HL-60 (cell line): ENCODE data around the gene OSBPL5.

Experiments
- DNase-seq, 2 experiments: peaks; one replicate each; pipeline ENCODE4 v3.0.0-alpha.2; 2010 to 2020; ENCODE audit warnings: low read depth in 1 of 2, low spot score in 1 of 2
- H3K27ac ChIP-seq: fragments of 250-450 bp; sonication (Bioruptor Pico); replicated peaks from 2 replicates; pipeline ENCODE4 v1.5.1; 2020; ENCODE audit warnings: mild to moderate bottlenecking, moderate library complexity
- H3K27me3 ChIP-seq: fragments of 250-450 bp; sonication (Bioruptor Pico); 2 replicates; pipeline ENCODE4 v1.5.1; 2021; ENCODE audit warnings: mild to moderate bottlenecking, moderate library complexity; ENCODE audit not compliant: insufficient read depth, poor library complexity, severe bottlenecking
- H3K4me3 ChIP-seq: replicated peaks from 2 replicates; pipeline ENCODE4 v1.5.1; 2011; ENCODE audit warnings: mild to moderate bottlenecking, control low read depth, low read length; ENCODE audit not compliant: insufficient read depth
- GABPA ChIP-seq: IDR thresholded peaks from 2 replicates; pipeline ENCODE4 v1.6.1; 2012; ENCODE audit warnings: low read depth
- POLR2AphosphoS5 ChIP-seq: IDR thresholded peaks from 2 replicates; pipeline ENCODE4 v1.6.1; 2012; ENCODE audit warnings: low read depth
- SPI1 ChIP-seq: IDR thresholded peaks from 2 replicates; pipeline ENCODE4 v1.6.1; 2012; ENCODE audit warnings: low read depth, mild to moderate bottlenecking, borderline replicate concordance
- TF ChIP-seq, protein P1 (sequence below): IDR thresholded peaks from one replicate; pipeline ENCODE4 v1.5.1; 2011; ENCODE audit warnings: low read length, control low read depth, inconsistent platforms; ENCODE audit not compliant: insufficient read depth
- TF ChIP-seq, protein P2 (sequence below): IDR thresholded peaks from 2 replicates; pipeline ENCODE4 v1.6.1; 2012; ENCODE audit warnings: low read depth; ENCODE audit not compliant: insufficient replicate concordance

OSBPL5 gene

DNA sequence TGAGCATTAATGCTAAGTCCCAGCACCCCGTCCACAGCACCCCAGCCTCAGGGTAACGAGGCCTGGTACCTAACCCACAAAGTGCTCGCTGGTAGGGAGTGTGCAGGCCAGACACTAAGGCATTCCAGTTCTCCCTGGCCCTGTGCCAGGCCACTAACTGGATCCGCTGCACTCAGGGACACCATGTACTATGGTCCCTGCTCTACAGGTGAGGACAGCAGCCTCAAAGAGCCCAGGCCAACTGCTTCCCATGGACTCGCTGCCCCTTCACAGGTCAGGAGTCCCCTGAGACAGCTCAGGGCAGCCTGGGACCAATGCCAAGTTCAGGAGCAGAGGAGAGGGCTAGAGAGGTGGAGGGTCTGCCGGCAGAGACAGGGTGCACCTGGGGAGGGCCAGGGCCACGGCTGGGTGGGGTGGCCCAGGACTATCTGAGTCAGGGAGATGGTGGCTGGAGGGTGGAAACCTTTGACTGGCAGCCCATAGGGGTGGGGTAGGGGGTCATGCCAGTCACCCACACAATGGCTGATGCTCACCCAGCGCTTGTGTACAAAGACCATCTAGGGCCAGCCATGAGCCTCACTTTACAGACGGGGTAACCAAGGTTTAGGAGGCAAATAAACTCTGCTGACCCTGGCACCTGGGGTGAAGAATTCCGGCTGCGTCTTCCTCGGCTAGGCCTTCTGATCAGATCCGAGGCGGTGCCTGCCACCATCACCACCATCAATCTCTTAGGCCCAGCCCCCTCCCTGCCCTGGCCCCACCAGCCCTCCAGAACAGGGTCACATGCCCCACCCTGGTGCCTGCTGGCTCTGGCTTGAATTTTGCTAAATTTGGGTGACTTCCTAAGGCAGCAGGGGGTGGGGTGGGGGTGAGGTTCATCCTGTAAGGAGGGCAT lies 5.6 kb downstream of the OSBPL5 start:
- H3K27me3 ChIP-seq = no peaks in the 10 kb centered on the region
- H3K4me3 ChIP-seq = peak overlapping the region; percentile 38
- no peak for TF ChIP-seq POLR2AphosphoS5
- no peak for TF ChIP-seq SPI1
- TF ChIP-seq, protein P1, sequence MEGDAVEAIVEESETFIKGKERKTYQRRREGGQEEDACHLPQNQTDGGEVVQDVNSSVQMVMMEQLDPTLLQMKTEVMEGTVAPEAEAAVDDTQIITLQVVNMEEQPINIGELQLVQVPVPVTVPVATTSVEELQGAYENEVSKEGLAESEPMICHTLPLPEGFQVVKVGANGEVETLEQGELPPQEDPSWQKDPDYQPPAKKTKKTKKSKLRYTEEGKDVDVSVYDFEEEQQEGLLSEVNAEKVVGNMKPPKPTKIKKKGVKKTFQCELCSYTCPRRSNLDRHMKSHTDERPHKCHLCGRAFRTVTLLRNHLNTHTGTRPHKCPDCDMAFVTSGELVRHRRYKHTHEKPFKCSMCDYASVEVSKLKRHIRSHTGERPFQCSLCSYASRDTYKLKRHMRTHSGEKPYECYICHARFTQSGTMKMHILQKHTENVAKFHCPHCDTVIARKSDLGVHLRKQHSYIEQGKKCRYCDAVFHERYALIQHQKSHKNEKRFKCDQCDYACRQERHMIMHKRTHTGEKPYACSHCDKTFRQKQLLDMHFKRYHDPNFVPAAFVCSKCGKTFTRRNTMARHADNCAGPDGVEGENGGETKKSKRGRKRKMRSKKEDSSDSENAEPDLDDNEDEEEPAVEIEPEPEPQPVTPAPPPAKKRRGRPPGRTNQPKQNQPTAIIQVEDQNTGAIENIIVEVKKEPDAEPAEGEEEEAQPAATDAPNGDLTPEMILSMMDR = no peak
- H3K27ac ChIP-seq = no peak overlapping the region
- DNase-seq = no peak

DNA sequence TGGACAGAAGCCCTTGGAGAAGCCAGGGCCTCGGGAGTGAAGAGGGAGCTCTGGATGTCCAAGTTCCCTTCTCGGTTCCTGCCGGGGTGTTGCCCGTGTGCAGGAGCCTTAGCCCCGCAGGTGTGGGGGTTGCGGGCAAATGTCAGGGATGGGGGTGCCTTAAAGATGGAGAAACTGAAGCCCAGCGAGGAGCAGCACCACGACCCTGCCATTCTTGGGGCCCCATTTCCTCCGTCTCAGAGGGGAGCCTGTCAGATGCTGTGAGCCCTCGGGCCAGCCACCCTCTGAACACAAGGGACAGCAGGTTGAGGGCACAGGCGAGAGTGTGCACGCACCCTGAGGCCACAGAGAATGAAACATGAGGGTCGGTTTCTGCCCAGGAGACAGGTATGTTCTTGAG lies 6.3 kb downstream of the OSBPL5 start:
- no peak overlapping the region for H3K27ac ChIP-seq
- TF ChIP-seq, protein P2, sequence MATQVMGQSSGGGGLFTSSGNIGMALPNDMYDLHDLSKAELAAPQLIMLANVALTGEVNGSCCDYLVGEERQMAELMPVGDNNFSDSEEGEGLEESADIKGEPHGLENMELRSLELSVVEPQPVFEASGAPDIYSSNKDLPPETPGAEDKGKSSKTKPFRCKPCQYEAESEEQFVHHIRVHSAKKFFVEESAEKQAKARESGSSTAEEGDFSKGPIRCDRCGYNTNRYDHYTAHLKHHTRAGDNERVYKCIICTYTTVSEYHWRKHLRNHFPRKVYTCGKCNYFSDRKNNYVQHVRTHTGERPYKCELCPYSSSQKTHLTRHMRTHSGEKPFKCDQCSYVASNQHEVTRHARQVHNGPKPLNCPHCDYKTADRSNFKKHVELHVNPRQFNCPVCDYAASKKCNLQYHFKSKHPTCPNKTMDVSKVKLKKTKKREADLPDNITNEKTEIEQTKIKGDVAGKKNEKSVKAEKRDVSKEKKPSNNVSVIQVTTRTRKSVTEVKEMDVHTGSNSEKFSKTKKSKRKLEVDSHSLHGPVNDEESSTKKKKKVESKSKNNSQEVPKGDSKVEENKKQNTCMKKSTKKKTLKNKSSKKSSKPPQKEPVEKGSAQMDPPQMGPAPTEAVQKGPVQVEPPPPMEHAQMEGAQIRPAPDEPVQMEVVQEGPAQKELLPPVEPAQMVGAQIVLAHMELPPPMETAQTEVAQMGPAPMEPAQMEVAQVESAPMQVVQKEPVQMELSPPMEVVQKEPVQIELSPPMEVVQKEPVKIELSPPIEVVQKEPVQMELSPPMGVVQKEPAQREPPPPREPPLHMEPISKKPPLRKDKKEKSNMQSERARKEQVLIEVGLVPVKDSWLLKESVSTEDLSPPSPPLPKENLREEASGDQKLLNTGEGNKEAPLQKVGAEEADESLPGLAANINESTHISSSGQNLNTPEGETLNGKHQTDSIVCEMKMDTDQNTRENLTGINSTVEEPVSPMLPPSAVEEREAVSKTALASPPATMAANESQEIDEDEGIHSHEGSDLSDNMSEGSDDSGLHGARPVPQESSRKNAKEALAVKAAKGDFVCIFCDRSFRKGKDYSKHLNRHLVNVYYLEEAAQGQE = no peak
- no peak; the same call in 1 of the 2 replicates for TF ChIP-seq POLR2AphosphoS5
- TF ChIP-seq, protein P1 = no peak
- no peak for TF ChIP-seq SPI1
- TF ChIP-seq GABPA = no peak
- no peak overlapping the region for H3K4me3 ChIP-seq
- H3K27me3 ChIP-seq = no peaks in the 10 kb centered on the region
- DNase-seq = no peak

DNA sequence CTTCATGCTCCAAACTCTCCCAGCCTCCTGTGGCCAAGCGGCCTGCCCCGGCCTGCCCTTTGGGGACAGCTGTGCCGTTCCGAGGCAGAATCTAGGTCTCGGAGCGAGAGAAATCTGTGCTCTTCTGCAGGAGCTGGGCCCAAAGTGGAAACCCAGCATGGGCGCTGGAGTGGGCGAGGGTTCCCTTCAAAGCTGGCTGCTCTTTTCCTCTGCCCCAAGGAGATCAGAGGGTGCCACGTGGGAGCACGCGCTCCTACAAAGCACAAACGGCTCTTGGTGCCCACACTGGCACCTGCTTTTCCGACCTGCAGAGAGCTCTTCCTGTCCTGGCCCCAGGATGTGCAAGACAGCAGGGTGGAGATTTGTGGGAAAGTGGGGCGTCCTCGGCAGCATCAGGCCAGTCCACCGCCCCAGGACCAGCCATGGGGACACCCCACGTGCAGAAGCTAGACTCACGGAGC lies 6.9 kb downstream of the OSBPL5 start:
- no peak overlapping the region for H3K4me3 ChIP-seq
- no peaks in the 10 kb centered on the region for H3K27me3 ChIP-seq
- TF ChIP-seq GABPA (no peak), POLR2AphosphoS5 (no peak), SPI1 (no peak)
- TF ChIP-seq, protein P1 = no peak
- TF ChIP-seq, protein P2 = no peak
- no peak overlapping the region; the same call in 1 of the 2 replicates for H3K27ac ChIP-seq
- no peak for DNase-seq
